Measurements from ENCODE around the gene TBC1D4.

- TF ChIP-seq CTCF (IDR thresholded peaks at IDR 0.05; ENCODE audit: poor library complexity, severe bottlenecking) (no peak), MXI1 (conservative IDR thresholded peaks at IDR 0.05; ENCODE audit: poor library complexity, severe bottlenecking) (no peak), EP300 (conservative IDR thresholded peaks at IDR 0.05; ENCODE audit: poor library complexity, severe bottlenecking) (no peak), RAD21 (conservative IDR thresholded peaks at IDR 0.05) (no peak), POLR2AphosphoS5 (IDR thresholded peaks at IDR 0.05) (no peak), EZH2 (IDR thresholded peaks at IDR 0.05; ENCODE audit: borderline replicate concordance, insufficient read depth, low read length, poor library complexity, severe bottlenecking) (no peak)
Observed at GRCh38 chr13:75352641-75353327, 129.2 kb downstream of the TBC1D4 start.
